ENCODE data around the gene FCER1G. TPM values are rescaled to one million over a fixed set of nuclear protein-coding genes. Genes with fewer than 3 reads are reported as not detected.

The FCER1G gene
- polyA plus RNA-seq, 1 donor from 2014 or later = 3.5 TPM

DNA sequence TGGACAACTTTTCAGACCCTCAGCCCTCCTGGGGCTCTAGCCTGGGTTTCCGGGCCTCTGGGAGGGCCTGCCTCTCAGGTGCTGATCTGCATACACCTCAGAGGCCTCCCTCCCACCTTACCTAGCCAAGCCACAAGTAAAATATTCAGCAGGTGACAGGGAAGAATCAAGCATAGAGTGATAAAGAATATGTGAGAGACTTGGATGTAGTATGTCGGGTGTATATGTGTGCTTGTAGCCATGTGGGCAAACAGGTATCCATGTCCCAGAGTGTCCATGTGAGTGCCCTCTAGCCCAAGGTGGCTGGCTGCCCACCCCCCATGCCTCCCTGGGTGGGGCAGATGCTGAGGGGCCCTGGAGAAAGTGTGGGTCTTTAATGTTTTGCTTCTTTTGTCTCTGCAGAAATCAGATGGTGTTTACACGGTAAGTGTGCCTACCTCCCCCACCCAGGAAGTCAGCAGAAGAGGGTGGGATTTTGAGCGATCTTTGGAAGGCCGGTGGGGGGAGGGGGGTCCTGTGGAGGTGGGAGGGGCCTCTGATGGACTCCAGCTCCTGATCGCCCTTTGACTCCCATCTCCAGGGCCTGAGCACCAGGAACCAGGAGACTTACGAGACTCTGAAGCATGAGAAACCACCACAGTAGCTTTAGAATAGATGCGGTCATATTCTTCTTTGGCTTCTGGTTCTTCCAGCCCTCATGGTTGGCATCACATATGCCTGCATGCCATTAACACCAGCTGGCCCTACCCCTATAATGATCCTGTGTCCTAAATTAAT lies 3.4 kb downstream of the FCER1G start:
- Histone ChIP-seq H3K27ac (ENCODE audit: low read length) (no peak overlapping the region), H3K36me3 (ENCODE audit: insufficient read depth, low read length) (peaks cover 5% of the 10 kb centered on the region), H3K9me2 (ENCODE audit: insufficient read depth, low read length) (no peaks in the 10 kb centered on the region), H3K79me2 (replicated peaks; ENCODE audit: insufficient read depth, low read length) (no peaks in the 10 kb centered on the region), H3K9ac (ENCODE audit: low read length) (no peak overlapping the region), H3K4me2 (ENCODE audit: low read length) (no peak overlapping the region), H3F3A (ENCODE audit: insufficient read depth, low read length, poor library complexity, severe bottlenecking) (no peaks in the 10 kb centered on the region), H3K9me3 (ENCODE audit: low read length) (no peaks in the 10 kb centered on the region), H4K20me1 (ENCODE audit: insufficient read depth) (no peaks in the 10 kb centered on the region), H3K4me3 (ENCODE audit: low read length) (no peak overlapping the region), H3K27me3 (ENCODE audit: insufficient read depth, low read depth, low read length) (no peaks in the 10 kb centered on the region), H2AFZ (ENCODE audit: low read depth, low read length) (no peak overlapping the region)
- no peak for TF ChIP-seq RAD21 (conservative IDR thresholded peaks at IDR 0.05)
- TF ChIP-seq POLR2AphosphoS5 (IDR thresholded peaks at IDR 0.05) = no peak
- no peak for TF ChIP-seq MXI1 (conservative IDR thresholded peaks at IDR 0.05; ENCODE audit: poor library complexity, severe bottlenecking)
- TF ChIP-seq CTCF (IDR thresholded peaks at IDR 0.05; ENCODE audit: poor library complexity, severe bottlenecking) = no peak
- TF ChIP-seq SMC3 (conservative IDR thresholded peaks at IDR 0.05; ENCODE audit: poor library complexity) = no peak
- TF ChIP-seq TAF1 (IDR thresholded peaks at IDR 0.05; ENCODE audit: low read depth) = no peak
- TF ChIP-seq EP300 (conservative IDR thresholded peaks at IDR 0.05; ENCODE audit: poor library complexity, severe bottlenecking) = no peak
- no peak for TF ChIP-seq EZH2 (IDR thresholded peaks at IDR 0.05; ENCODE audit: borderline replicate concordance, insufficient read depth, low read length, poor library complexity, severe bottlenecking)
- TF ChIP-seq, protein P1, sequence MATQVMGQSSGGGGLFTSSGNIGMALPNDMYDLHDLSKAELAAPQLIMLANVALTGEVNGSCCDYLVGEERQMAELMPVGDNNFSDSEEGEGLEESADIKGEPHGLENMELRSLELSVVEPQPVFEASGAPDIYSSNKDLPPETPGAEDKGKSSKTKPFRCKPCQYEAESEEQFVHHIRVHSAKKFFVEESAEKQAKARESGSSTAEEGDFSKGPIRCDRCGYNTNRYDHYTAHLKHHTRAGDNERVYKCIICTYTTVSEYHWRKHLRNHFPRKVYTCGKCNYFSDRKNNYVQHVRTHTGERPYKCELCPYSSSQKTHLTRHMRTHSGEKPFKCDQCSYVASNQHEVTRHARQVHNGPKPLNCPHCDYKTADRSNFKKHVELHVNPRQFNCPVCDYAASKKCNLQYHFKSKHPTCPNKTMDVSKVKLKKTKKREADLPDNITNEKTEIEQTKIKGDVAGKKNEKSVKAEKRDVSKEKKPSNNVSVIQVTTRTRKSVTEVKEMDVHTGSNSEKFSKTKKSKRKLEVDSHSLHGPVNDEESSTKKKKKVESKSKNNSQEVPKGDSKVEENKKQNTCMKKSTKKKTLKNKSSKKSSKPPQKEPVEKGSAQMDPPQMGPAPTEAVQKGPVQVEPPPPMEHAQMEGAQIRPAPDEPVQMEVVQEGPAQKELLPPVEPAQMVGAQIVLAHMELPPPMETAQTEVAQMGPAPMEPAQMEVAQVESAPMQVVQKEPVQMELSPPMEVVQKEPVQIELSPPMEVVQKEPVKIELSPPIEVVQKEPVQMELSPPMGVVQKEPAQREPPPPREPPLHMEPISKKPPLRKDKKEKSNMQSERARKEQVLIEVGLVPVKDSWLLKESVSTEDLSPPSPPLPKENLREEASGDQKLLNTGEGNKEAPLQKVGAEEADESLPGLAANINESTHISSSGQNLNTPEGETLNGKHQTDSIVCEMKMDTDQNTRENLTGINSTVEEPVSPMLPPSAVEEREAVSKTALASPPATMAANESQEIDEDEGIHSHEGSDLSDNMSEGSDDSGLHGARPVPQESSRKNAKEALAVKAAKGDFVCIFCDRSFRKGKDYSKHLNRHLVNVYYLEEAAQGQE (IDR thresholded peaks at IDR 0.05; ENCODE audit: borderline replicate concordance) = no peak

DNA sequence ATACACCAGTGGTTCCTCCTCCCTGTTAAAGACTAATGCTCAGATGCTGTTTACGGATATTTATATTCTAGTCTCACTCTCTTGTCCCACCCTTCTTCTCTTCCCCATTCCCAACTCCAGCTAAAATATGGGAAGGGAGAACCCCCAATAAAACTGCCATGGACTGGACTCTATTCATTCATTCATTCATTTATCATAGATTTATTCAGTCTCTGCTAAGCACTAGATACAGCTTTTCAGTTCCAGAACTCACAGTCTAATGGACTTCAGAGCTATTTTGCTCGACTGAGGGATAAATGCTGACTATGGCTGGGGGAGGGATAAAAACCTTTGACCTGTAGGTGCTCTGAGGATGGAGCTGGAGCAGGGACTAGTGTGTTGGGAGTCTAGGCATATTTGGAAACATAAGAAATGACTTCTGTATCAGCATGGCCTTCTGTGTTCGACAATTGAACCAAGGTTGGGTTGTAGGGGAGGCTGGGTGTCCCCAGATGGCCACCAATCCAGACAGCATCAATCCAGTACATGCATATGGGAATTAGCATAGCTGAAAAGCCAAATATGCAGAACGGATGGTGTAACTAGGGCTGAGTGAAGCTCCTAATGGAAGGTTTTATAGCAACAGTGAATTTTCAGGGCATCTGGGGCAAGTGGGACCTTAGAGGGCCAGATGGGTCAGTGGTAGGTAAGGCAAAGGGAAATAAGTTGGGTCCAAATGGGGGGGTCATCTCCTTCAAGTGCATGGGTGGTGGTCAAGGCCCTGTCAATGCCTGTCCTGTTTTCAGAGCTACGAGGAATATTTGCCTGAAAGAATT lies 4.2 kb downstream of the FCER1G start:
- H2AFZ ChIP-seq (ENCODE audit: low read depth, low read length) = no peak overlapping the region
- no peaks in the 10 kb centered on the region for H3K27me3 ChIP-seq (ENCODE audit: insufficient read depth, low read depth, low read length)
- H3K9ac ChIP-seq (ENCODE audit: low read length) = no peak overlapping the region
- TF ChIP-seq SMC3 (conservative IDR thresholded peaks at IDR 0.05; ENCODE audit: poor library complexity) (no peak), RAD21 (conservative IDR thresholded peaks at IDR 0.05) (no peak), TAF1 (IDR thresholded peaks at IDR 0.05; ENCODE audit: low read depth) (no peak), EP300 (conservative IDR thresholded peaks at IDR 0.05; ENCODE audit: poor library complexity, severe bottlenecking) (no peak)
- H3K9me2 ChIP-seq (ENCODE audit: insufficient read depth, low read length) = no peaks in the 10 kb centered on the region
- no peaks in the 10 kb centered on the region for H4K20me1 ChIP-seq (ENCODE audit: insufficient read depth)
- no peaks in the 10 kb centered on the region for H3K79me2 ChIP-seq (replicated peaks; ENCODE audit: insufficient read depth, low read length)
- H3K9me3 ChIP-seq (ENCODE audit: low read length) = no peaks in the 10 kb centered on the region
- H3F3A ChIP-seq (ENCODE audit: insufficient read depth, low read length, poor library complexity, severe bottlenecking) = no peaks in the 10 kb centered on the region
- H3K4me3 ChIP-seq (ENCODE audit: low read length) = no peak overlapping the region
- no peaks in the 10 kb centered on the region for H3K36me3 ChIP-seq (ENCODE audit: insufficient read depth, low read length)
- no peak overlapping the region for H3K27ac ChIP-seq (ENCODE audit: low read length)
- no peak overlapping the region for H3K4me2 ChIP-seq (ENCODE audit: low read length)
